HL-60 (cell line): ENCODE data around the gene ACER1.

Experiments used
- DNase-seq, 2 experiments: peaks; one replicate each; pipeline ENCODE4 v3.0.0-alpha.2; 2010 to 2020; ENCODE audit warnings: low read depth in 1 of 2, low spot score in 1 of 2
- H3K27ac ChIP-seq: fragments of 250-450 bp; sonication (Bioruptor Pico); replicated peaks from 2 replicates; pipeline ENCODE4 v1.5.1; 2020; ENCODE audit warnings: mild to moderate bottlenecking, moderate library complexity
- H3K27me3 ChIP-seq: fragments of 250-450 bp; sonication (Bioruptor Pico); 2 replicates; pipeline ENCODE4 v1.5.1; 2021; ENCODE audit warnings: mild to moderate bottlenecking, moderate library complexity; ENCODE audit not compliant: insufficient read depth, poor library complexity, severe bottlenecking
- H3K4me3 ChIP-seq: replicated peaks from 2 replicates; pipeline ENCODE4 v1.5.1; 2011; ENCODE audit warnings: mild to moderate bottlenecking, control low read depth, low read length; ENCODE audit not compliant: insufficient read depth
- CTCF ChIP-seq: IDR thresholded peaks from one replicate; pipeline ENCODE4 v1.5.1; 2011; ENCODE audit warnings: low read length, control low read depth, inconsistent platforms; ENCODE audit not compliant: insufficient read depth
- GABPA ChIP-seq: IDR thresholded peaks from 2 replicates; pipeline ENCODE4 v1.6.1; 2012; ENCODE audit warnings: low read depth
- POLR2AphosphoS5 ChIP-seq: IDR thresholded peaks from 2 replicates; pipeline ENCODE4 v1.6.1; 2012; ENCODE audit warnings: low read depth
- SPI1 ChIP-seq: IDR thresholded peaks from 2 replicates; pipeline ENCODE4 v1.6.1; 2012; ENCODE audit warnings: low read depth, mild to moderate bottlenecking, borderline replicate concordance
- TF ChIP-seq, protein P1 (sequence below): IDR thresholded peaks from 2 replicates; pipeline ENCODE4 v1.6.1; 2012; ENCODE audit warnings: low read depth; ENCODE audit not compliant: insufficient replicate concordance

Gene ACER1

DNA sequence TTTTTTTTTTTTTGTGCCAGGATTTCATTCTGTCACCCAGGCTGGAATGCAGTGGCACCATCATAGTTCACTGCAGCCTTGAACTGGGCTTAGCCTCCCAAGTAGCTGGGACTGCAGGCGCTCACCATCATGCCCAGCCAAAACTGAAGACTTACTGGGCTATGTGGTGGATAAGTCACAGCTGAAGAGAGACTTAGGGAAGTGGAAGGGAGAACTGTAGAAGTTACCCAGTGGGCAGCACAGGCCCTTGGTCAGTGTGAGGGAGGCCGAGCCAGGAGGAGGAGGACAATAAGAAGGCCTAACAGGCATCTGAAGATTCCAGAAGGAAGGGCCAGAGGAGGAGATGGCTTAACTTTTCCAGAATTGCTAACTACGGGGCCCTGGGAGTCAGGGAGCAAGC, 46.3 kb upstream of the ACER1 start:
- H3K27me3 ChIP-seq: no peaks in the 10 kb centered on the region
- no peak for DNase-seq
- H3K4me3 ChIP-seq: no peak overlapping the region
- no peak for TF ChIP-seq GABPA
- TF ChIP-seq POLR2AphosphoS5: no peak
- TF ChIP-seq, protein P1, sequence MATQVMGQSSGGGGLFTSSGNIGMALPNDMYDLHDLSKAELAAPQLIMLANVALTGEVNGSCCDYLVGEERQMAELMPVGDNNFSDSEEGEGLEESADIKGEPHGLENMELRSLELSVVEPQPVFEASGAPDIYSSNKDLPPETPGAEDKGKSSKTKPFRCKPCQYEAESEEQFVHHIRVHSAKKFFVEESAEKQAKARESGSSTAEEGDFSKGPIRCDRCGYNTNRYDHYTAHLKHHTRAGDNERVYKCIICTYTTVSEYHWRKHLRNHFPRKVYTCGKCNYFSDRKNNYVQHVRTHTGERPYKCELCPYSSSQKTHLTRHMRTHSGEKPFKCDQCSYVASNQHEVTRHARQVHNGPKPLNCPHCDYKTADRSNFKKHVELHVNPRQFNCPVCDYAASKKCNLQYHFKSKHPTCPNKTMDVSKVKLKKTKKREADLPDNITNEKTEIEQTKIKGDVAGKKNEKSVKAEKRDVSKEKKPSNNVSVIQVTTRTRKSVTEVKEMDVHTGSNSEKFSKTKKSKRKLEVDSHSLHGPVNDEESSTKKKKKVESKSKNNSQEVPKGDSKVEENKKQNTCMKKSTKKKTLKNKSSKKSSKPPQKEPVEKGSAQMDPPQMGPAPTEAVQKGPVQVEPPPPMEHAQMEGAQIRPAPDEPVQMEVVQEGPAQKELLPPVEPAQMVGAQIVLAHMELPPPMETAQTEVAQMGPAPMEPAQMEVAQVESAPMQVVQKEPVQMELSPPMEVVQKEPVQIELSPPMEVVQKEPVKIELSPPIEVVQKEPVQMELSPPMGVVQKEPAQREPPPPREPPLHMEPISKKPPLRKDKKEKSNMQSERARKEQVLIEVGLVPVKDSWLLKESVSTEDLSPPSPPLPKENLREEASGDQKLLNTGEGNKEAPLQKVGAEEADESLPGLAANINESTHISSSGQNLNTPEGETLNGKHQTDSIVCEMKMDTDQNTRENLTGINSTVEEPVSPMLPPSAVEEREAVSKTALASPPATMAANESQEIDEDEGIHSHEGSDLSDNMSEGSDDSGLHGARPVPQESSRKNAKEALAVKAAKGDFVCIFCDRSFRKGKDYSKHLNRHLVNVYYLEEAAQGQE: no peak
- H3K27ac ChIP-seq: no peak overlapping the region

GRCh38 chr19:6378486-6378885, 45.1 kb upstream of the ACER1 start:
- H3K27me3 ChIP-seq: no peaks in the 10 kb centered on the region
- no peak for DNase-seq
- H3K4me3 ChIP-seq: no peak overlapping the region
- TF ChIP-seq GABPA: no peak
- TF ChIP-seq POLR2AphosphoS5: 0 out of 2 replicates have a peak, but pooled peaks have one; percentile 4
- TF ChIP-seq, protein P1: no peak
- no peak overlapping the region for H3K27ac ChIP-seq

GRCh38 chr19:6378041-6378440, 44.6 kb upstream of the ACER1 start:
- Histone ChIP-seq H3K4me3 (no peak overlapping the region), H3K27ac (no peak overlapping the region), H3K27me3 (no peaks in the 10 kb centered on the region)
- TF ChIP-seq, protein P1: no peak
- TF ChIP-seq SPI1: no peak
- 0 out of 2 replicates have a peak, but pooled peaks have one; percentile 1 for TF ChIP-seq POLR2AphosphoS5
- no peak for DNase-seq

- Histone ChIP-seq H3K27me3 (no peaks in the 10 kb centered on the region), H3K4me3 (no peak overlapping the region), H3K27ac (no peak overlapping the region)
- no peak for TF ChIP-seq GABPA
- no peak for DNase-seq
Observed at GRCh38 chr19:6376512-6377190, 43.2 kb upstream of the ACER1 start.

- no peak within 1 kb of the TSS for H3K27ac ChIP-seq
- H3K27me3 ChIP-seq: no peaks in the 10 kb centered on the region
- no peak for DNase-seq
- TF ChIP-seq CTCF (no peak), POLR2AphosphoS5 (no peak), SPI1 (no peak), GABPA (no peak)
- TF ChIP-seq, protein P1: no peak
- no peak within 1 kb of the TSS for H3K4me3 ChIP-seq
Observed at GRCh38 chr19:6375411-6376010, 42.1 kb upstream of the ACER1 start, which contains the start of gene PSPN. Gene PSPN (minus strand): TSS chr19:6375933. CDS start chr19:6375849, 84 bp downstream.
